Testis (tissue), 3 donors: Measurements from ENCODE around the gene REPS2. TPM values are rescaled to one million over a fixed set of nuclear protein-coding genes. Genes with fewer than 3 reads are reported as not detected.

ENCODE experiments used
- DNase-seq: peaks from one replicate; pipeline ENCODE4 v3.0.0-alpha.2; 2019
- H3K27ac ChIP-seq, 2 donors: fragments of 200-600 bp; sonication (generic); one replicate each; pipeline ENCODE4 v1.5.1; 2019
- H3K27me3 ChIP-seq: fragments of 200-600 bp; sonication (generic); one replicate; pipeline ENCODE4 v1.5.1; 2019
- H3K36me3 ChIP-seq: fragments of 200-600 bp; sonication (generic); one replicate; pipeline ENCODE4 v1.5.1; 2017; ENCODE audit warnings: low read depth; ENCODE audit errors: missing control alignments
- H3K4me1 ChIP-seq: fragments of 200-600 bp; sonication (generic); one replicate; pipeline ENCODE4 v1.5.1; 2019
- H3K4me3 ChIP-seq, 2 donors: fragments of 200-600 bp; sonication (generic); one replicate each; pipeline ENCODE4 v1.5.1; 2017 to 2019
- H3K9me3 ChIP-seq: fragments of 200-600 bp; sonication (generic); one replicate; pipeline ENCODE4 v1.5.1; 2017
- CTCF ChIP-seq, 3 experiments: fragments of 450-650 bp in 2 of 3; fragments of 200-600 bp in 1 of 3; sonication (generic) in 1 of 3; IDR thresholded peaks; one replicate each; pipeline ENCODE4 v1.5.1; 2016 to 2019; ENCODE audit warnings: antibody characterized with exemption in 3 of 3, mild to moderate bottlenecking in 2 of 3, moderate library complexity in 1 of 3
- POLR2A ChIP-seq: fragments of 450-650 bp; IDR thresholded peaks from one replicate; pipeline ENCODE4 v1.6.1; 2017; ENCODE audit warnings: antibody characterized with exemption, mild to moderate bottlenecking, moderate library complexity
- WGBS, 2 donors: methylation state at CpG; one replicate each; pipeline ENCODE4 v1.1.5; 2018; 5-methylcytosine and 5-hydroxymethylcytosine counted together
- intact Hi-C: fragments of 100-400 bp; cut with DNase I; formaldehyde crosslinking; loops from one replicate; pipeline ENCODE4 v1.15.1; 2023; ENCODE audit warnings: low total_unique reads
- polyA plus RNA-seq: library from polyadenylated mRNA; stranded (reverse); fragments of 350-450 nt; fragmentation: Illumina TruSeq; extraction: RNeasy Lipid Tissue Mini Kit (QIAGEN cat#74804); gene quantifications from one replicate; pipeline ENCODE4 v1.2.3, GENCODE V29; 2014; ENCODE audit warnings: low read depth, low replicate concordance; ENCODE audit not compliant: insufficient read depth
- total RNA-seq, 2 donors: library from RNA; depleted of rRNA; stranded (reverse); fragments of >200 nt; gene quantifications; one replicate each; pipeline ENCODE4 v1.2.3, GENCODE V29; 2016

The REPS2 gene
- total and polyA plus RNA-seq, 3 donors from 2014 or later, result 6.7 to 19.6 (median 13.2) TPM

GRCh38 chrX:16923157-16923556, 23.3 kb upstream of the REPS2 start:
- no peaks in the 10 kb centered on the region for H3K4me1 ChIP-seq
- no peak for DNase-seq
- no peaks in the 10 kb centered on the region for H3K36me3 ChIP-seq
- no peaks in the 10 kb centered on the region for H3K9me3 ChIP-seq
- H3K4me3 ChIP-seq, result no peak overlapping the region
- no peak overlapping the region for H3K27ac ChIP-seq
- H3K27me3 ChIP-seq, result no peaks in the 10 kb centered on the region
- TF ChIP-seq POLR2A, result no peak
- TF ChIP-seq CTCF (IDR thresholded peaks at IDR 0.05), result no peak
- intact Hi-C loops, result no loop called here
- 97 to 99% methylated on average over 3 of the region's 3 CpGs for WGBS, 2 donors

GRCh38 chrX:16924631-16925480, 21.6 kb upstream of the REPS2 start:
- TF ChIP-seq POLR2A, result no peak
- H3K9me3 ChIP-seq, result no peaks in the 10 kb centered on the region
- no peaks in the 10 kb centered on the region for H3K4me1 ChIP-seq
- DNase-seq, result no peak
- no peak overlapping the region for H3K27ac ChIP-seq
- H3K27me3 ChIP-seq, result no peaks in the 10 kb centered on the region
- intact Hi-C loops, result no loop called here
- H3K4me3 ChIP-seq, result no peak overlapping the region
- no peaks in the 10 kb centered on the region for H3K36me3 ChIP-seq
- 92 to 93% methylated on average over 1 of the region's 1 CpG for WGBS, 2 donors

- Histone ChIP-seq H3K4me1 (no peaks in the 10 kb centered on the region), H3K4me3 (no peak overlapping the region), H3K27ac (no peak overlapping the region), H3K36me3 (no peaks in the 10 kb centered on the region), H3K27me3 (no peaks in the 10 kb centered on the region), H3K9me3 (no peaks in the 10 kb centered on the region)
- no peak for DNase-seq
- WGBS, 2 donors, result 34 to 91% methylated on average over 6 of the region's 6 CpGs
- TF ChIP-seq POLR2A (no peak), CTCF (IDR thresholded peaks at IDR 0.05) (no peak)
- intact Hi-C loops, result no loop called here
Measured at GRCh38 chrX:16930392-16930791, 16.1 kb upstream of the REPS2 start.

GRCh38 chrX:16931371-16931770, 15.1 kb upstream of the REPS2 start:
- DNase-seq, result no peak
- H3K36me3 ChIP-seq, result no peaks in the 10 kb centered on the region
- H3K4me3 ChIP-seq, result no peak overlapping the region
- 59 to 67% methylated on average over 1 to 3 of the region's 3 CpGs for WGBS, 2 donors
- TF ChIP-seq CTCF (IDR thresholded peaks at IDR 0.05) (no peak), POLR2A (no peak)
- H3K27me3 ChIP-seq, result no peaks in the 10 kb centered on the region
- intact Hi-C loops, result no loop called here
- H3K27ac ChIP-seq, result no peak overlapping the region
- H3K9me3 ChIP-seq, result no peaks in the 10 kb centered on the region
- no peaks in the 10 kb centered on the region for H3K4me1 ChIP-seq

GRCh38 chrX:16931855-16932575, 14.4 kb upstream of the REPS2 start:
- TF ChIP-seq POLR2A (no peak), CTCF (IDR thresholded peaks at IDR 0.05) (no peak)
- 64 to 70% methylated on average over 3 of the region's 3 CpGs for WGBS, 2 donors
- intact Hi-C loops, result no loop called here

More at GRCh38 chrX:16931855-16932575, 14.4 kb upstream of the REPS2 start:
- H3K36me3 ChIP-seq, result no peaks in the 10 kb centered on the region
- H3K9me3 ChIP-seq, result no peaks in the 10 kb centered on the region
- H3K27ac ChIP-seq, result no peak overlapping the region
- H3K4me1 ChIP-seq, result no peaks in the 10 kb centered on the region
- H3K4me3 ChIP-seq, result no peak overlapping the region
- no peaks in the 10 kb centered on the region for H3K27me3 ChIP-seq
- DNase-seq, result no peak
